HepG2 (cell line): ENCODE results near the gene MARF1.

Experiments used
- FOXA3 ChIP-seq: IDR thresholded peaks from 2 replicates; pipeline ENCODE4 v1.6.1; 2016; ENCODE audit warnings: missing genetic modification reagents, missing compliant biosample characterization
- HNRNPL ChIP-seq: fragments of 200-400 bp; formaldehyde crosslinking; IDR thresholded peaks from 2 replicates; pipeline ENCODE4 v1.6.1; 2017; ENCODE audit warnings: mild to moderate bottlenecking, low read depth, low read length
- JUND ChIP-seq: sonication (generic); formaldehyde crosslinking; IDR thresholded peaks from 2 replicates; pipeline ENCODE4 v1.8.0; 2022; ENCODE audit warnings: mild to moderate bottlenecking, missing genetic modification reagents
- REST ChIP-seq, 2 experiments: IDR thresholded peaks; 2 replicates each; pipeline ENCODE4 v1.6.1; 2011 to 2012; ENCODE audit warnings: low read length in 2 of 2, borderline replicate concordance in 1 of 2, low read depth in 1 of 2, mild to moderate bottlenecking in 1 of 2, moderate library complexity in 1 of 2
- YEATS4 ChIP-seq: sonication (generic); formaldehyde crosslinking; IDR thresholded peaks from 2 replicates; pipeline ENCODE4 v1.4.0; 2020; ENCODE audit warnings: missing genetic modification reagents, borderline replicate concordance
- ZNF558 ChIP-seq: sonication (generic); formaldehyde crosslinking; IDR thresholded peaks from 2 replicates; pipeline ENCODE4 v1.9.0; 2022; ENCODE audit warnings: mild to moderate bottlenecking, missing genetic modification reagents, borderline replicate concordance

GRCh38 chr16:15585956-15586355 is 57.0 kb downstream of the MARF1 start:
- TF ChIP-seq JUND (CRISPR knock-in tag) (no peak), YEATS4 (CRISPR knock-in tag) (no peak), REST (IDR thresholded peaks at IDR 0.05; ENCODE audit: borderline replicate concordance in 1 of 2, low read depth in 1 of 2, low read length in 2 of 2) (no peak), ZNF558 (CRISPR knock-in tag) (no peak), HNRNPL (no peak), FOXA3 (CRISPR knock-in tag) (no peak)
